HG03571 (cell line): ENCODE measurements around the gene CASP8.

Experiments
- ATAC-seq: cut with Tn5 transposase; IDR thresholded peaks from one replicate; pipeline ENCODE4 v1.9.1; 2021; ENCODE audit not compliant: unreplicated experiment

The CASP8 gene

DNA sequence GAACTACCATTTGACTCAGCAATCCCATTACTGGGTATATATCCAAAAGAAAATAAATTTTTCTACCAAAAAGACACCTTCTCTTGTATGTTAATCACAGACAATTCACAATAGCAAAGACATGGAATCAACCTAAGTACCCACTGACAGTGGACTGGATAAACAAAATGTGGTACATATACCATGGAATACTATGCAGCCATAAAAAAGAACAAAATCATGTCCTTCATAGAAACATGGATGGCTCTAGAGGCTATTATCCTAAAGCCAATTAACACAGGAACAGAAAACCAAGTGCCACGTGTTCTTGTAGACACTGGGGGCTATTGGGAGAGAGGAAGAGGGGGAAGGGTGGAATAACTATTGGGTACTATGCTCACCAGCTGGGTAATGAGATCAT is 69.1 kb downstream of the CASP8 start:
- ATAC-seq = no peak
